CD1c-positive myeloid dendritic cell (primary cell): ENCODE results near the gene KAZN.

ENCODE experiments used
- DNase-seq: peaks from one replicate; pipeline ENCODE4 v3.0.0-alpha.2; 2016; ENCODE audit errors: extremely low spot score

The KAZN gene

DNA sequence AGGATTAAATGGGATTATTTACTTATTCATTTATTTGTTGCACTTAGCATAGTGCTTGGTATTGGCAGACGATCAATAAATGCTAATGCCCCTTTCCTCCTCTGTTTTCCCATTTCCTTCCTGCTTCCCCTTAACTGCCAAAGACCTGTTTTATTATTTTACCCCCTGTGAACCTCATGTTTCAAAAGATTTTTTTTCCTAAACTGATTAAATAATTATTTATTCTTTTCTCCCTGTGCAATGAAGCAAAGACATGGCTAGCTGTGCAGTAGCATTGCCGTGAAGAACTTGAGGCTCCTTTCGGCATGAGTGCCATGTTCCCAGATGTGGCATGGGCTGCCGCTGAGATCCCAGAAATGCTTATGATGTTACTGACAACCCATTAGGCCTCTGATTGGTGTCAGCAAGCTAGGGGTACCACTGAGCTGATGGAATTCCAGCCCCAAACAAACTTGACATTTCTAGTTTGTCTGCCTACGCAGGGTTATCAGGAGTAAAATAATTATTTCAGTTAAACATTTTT, 288.6 kb downstream of the KAZN start:
- DNase-seq: no peak

DNA sequence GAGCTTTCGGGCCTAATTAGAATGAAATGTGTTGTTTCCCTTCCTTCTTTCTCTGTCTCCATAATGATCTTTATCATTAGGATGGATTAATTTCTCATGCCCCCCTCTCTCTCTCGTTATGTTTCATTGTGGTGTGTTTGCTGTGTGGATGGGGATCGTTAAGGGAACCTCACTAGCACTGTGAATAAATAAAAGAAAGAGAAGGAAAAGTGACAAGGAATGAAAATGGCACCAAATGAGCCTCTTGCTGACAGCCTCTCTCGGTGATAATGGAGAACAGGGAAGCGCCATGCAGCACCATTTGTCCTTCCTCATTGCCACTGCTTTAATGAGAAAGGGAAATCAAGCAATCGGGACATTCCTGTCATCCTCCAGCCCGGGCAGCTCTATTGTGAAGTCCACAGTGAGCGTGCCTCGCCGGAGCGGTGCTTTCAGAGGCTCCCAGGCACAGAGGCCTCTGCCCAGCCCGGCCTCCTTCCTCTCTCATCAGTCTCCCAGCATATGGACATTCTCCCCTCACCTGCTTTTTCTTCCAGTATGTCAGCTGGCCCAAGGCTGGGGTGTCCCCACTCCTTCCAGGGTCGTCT, 289.4 kb downstream of the KAZN start:
- no peak for DNase-seq

DNA sequence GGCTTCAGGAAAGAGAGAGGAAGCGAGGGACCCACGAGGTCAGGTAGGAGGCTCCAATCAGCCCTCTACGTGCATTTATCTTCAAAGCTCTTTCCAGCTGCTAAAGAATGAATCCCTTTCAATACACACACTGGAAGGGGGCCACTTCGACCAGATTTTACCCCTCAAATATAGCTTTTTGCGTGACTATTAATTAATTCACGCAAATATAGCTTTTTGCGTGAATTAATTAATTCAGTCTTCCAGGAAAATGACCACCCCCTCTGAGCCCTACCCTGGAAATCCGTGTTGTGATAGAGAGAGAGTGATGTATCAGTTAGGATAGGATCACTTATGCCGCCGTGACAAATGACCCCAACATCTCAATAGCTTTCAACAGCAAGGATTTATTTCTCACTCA, 289.9 kb downstream of the KAZN start:
- no peak for DNase-seq

DNA sequence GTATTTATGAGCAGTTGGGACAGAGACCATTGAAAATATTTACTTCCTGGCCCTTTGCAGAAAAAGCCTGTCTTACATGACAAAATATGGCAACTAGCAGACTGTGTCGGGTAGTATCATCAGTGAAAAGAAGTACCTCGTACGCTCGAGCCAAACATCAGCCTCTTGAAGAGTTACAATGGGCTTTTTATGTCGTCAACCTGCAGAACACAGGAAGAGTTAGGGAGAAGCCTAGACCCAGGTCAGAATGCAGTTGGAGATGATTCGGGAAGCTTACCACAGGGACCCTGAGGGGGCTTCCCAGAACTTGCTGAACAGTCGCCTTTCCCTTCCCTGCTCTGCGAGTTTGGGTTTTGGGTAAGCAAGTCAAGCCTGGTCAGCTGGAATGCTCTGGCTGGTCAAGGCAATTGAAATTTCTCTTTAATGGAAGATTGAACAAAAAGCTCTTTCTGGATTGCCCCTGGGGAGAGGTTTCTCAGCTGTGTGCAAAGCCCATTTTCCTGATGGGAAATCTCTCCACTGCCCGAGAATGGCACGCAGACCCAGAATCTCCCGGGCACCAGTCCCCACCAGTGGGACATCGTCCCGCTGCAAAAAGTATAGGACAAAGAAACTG, 291.4 kb downstream of the KAZN start:
- no peak for DNase-seq

DNA sequence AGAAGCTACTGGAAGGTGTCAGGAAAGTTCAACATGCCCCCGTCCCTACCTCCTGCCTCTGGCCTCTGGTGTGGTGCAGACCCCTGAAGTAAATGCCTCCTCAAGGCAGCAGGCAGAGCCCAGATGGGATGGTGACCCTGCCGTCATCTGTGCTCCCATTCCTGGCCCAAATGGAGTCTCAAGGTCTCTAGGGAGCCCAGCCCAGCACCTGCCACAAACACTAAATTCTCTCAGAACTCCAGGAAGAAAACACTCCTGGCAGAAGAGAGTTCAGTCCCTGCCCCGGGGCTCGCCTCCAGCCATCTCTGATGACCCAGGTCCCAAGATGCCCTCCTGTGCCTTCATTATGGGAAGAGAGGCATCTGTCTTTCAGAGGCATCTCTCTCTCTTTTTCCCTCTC, 293.5 kb downstream of the KAZN start:
- DNase-seq: no peak

DNA sequence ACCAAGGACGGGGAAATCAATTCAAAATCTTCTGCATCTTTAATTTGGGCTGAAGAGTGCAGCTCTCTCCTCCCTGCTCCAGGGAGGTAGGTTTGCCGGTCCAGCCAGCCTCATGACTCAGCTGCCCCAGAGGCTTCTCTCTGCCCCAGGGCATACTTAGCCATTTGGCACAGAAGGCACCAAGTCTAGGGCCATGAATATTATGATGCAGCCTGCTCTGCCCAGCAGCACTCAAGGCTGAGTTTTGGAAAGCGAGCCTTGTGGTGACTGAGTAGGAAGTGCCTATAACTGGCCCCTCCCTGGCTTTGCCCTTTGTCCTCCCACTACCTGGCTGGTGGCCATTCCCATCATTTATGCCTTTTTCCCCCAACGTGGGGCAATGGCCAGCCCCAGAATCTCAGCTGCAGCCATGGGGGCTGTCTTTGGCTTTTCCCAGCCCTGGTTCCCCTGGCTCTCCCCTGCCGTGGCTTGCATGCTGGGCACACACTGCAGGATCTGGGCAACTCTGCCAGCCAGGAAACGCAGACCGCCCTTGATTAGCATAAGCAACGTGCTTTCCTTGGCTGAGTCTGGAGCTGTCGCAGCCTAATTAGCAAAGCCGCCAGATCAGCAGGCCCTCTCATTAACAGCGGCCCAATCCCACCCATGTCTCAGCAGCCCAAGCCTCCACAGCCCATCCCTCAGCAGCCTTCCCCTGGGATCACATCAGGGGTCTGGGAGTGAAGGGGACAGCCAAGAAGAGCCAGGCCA, 296.5 kb downstream of the KAZN start:
- DNase-seq: no peak

DNA sequence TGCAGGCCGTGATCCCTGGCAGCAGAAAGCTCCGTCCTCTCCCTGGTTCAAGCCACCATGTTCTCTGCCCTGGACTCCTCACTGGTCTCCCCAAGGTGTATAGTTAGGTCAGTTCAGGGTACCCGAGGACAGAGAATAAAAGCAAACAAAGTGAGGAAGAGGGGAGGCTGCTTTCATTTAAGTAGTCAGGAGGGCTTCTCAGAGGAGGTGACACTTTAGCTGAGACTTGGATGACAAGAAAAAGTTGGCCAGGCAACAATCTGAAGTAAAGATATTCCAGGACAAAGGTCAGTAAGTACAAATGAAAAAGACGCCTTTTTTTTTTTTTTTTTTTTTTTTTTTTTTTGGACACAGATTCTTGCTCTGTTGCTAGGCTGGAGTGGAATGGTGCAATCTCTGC, 297.2 kb downstream of the KAZN start:
- no peak for DNase-seq

DNA sequence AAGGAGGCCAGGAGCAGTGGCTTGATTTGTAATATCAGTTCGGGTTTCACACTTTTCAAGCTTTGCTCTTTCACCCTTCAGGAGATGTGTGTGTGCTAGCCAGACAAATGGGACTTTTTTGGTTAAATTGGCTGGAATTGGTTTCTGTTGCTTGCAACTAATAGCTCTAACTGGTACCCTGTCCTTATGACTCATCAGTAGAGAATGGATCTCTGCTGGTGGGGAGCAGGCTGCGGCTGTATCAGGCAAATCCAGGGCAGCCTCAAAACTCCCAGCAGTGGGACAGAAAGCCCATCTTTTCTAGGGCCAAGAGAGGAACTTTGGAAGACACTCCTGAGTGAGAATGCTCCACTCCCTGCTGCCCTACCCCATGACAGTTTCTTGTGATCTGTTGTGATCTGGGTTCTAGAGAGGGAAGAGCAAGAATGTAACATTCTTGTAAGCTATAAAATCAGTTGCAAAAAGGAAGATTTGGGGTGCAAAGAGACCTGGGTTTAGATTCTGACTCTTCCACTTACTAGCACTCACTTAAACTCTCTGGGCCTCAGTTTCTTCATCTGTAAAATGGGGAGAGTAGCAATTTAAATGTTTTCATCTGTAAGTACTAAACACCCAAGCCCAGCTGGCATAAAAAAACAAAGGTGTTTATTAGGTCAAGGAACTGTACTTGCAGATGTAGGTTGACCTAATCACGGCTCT, 298.0 kb downstream of the KAZN start:
- DNase-seq: no peak

DNA sequence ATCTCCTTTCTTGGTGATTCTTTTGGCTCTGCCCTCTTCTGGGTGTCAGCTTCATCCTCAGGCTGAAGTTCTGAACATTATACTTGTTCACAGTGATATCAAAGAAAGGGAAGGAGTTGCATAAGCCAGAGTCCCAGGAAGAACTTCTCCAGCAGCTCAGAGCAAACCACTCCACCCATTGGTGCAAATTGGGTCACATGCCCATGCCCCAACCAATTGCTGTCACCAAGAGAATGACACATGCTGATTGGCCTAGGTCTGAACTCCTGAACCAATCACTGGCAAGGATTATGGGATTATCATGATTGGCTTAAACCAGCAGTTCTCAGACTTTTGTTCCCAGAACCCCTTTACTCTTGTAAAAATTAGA, 298.6 kb downstream of the KAZN start:
- no peak for DNase-seq

DNA sequence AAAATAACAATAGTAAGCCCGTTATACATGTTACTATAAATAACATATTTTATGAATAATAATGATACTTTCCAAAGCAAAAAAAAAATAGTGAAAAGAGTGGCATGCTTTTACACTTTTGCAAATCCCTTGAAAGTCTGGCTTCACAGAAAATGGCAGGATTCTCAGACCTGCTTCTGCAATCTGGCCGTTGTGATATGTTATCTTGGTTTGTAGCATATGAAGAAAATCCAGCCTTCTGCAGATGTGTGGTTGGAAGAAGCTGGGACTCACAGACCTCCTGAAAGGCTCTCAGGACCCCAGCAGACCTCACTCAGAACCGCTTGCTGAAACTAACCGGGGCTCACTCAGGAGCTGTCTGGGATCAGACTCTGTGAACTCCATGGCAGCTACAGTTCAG, 299.1 kb downstream of the KAZN start:
- no peak for DNase-seq

DNA sequence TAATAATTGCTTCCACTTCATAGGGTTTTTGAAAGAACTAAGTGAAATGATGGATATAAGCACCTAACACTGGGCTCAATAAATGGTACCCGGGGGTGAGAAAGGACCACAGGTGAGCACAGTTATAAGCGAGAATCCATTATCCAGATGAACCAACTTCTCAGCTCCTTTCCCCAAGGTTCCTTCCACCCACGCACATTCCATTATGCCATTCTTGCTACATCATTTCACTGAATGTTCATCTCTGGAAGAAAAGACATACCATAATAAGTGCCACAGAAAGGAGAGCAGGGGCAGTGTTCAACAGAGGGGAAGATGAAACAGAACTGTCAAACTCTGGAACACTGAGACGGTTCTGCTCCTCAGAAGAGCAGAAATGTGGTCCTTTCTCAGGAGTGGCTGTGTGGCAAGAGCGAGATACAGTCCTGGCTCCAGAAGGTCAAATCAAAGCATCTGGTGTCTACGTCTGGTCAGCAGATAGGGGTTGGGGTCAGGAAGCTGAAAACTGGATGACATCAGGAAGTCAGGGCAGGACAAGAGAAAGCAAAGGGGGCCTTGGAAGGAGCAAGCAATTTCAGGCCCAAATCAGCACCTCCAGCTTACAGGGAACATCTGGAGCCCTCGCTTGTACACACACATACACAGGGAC, 299.6 kb downstream of the KAZN start:
- no peak for DNase-seq

DNA sequence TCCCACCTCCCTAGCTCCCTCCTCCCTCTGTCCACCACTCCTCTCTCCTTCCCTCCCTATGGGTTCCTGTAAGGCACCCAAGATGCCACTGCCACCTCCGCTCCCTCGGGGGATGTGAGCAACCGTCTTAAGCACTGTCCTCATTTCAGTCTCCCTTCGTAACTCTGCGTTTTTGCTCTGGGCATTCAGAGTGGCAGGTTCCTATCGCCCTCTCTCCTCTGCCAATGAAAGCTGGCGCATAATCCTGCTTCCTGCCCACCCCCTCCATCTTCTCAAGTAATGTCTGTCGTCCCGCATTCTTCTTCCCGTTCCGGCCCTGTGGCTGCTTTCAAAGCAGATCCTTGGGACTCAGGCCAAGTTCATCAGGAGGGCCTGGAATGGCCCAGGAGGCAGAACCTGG, 301.2 kb downstream of the KAZN start:
- no peak for DNase-seq

DNA sequence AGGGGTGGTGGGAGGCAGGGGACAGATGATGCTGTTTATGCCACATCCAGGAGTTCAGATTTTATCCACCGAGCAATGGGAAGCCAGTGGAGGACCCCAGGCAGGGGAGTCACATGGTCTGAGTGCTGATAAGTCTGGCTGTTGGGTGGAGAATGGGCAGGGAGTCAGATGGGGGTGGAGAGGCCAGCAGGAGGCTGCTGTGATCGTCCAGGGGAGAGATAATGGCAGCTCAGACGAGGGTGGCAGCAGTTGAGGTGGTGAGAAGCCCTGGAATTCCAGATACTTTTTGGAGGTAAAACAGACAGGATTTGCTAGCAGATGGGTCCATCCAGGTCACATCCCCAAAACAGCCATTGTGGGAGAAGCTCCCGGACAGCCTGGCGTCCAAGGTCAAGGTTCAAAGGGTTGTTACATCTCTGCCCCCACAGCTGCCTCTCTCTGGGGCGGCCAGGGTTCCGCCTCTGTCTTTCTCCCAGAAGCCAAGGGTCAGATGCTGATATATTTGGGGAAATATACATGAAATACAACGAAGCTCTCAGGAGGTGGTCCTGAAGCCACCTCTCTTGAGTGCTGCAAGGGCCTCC, 303.0 kb downstream of the KAZN start:
- no peak for DNase-seq

DNA sequence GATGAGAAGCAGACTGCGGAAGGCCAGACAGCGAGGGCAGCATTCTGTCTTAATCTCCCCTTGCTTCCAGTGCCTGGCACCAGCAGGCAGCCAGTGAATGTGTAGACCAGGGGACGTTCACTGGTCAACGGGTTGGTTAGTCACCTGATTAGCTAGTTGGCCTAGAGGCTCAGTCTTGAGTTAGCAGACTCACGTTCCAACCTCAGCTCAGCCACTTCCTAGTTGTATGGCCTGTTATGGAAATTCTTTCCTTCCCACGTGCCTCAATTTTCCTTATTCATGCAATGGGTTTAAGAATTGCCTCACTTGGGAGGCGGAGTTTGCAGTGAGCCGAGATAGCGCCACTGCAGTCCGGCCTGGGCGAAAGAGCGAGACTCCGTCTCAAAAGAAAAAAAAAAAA, 305.4 kb downstream of the KAZN start:
- DNase-seq: no peak

DNA sequence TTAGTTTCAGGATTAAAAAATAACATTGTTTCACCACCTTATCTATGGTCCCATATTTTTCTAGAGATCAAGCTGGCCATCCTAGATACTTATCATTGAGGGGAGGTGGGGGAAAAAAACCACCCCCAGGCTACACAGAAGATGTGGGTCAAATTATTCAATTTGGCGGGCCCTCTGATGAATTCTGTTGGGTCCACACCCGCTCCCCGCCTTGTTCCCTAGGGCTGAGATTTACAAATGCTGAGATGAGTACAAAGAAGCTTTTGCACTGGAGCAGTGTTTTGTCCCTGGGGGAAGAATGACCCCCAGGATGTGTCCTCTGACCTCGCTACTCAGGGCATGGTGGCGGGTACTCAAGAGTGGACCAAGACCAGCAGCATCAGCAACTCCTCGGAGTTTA, 308.2 kb downstream of the KAZN start:
- DNase-seq: no peak

DNA sequence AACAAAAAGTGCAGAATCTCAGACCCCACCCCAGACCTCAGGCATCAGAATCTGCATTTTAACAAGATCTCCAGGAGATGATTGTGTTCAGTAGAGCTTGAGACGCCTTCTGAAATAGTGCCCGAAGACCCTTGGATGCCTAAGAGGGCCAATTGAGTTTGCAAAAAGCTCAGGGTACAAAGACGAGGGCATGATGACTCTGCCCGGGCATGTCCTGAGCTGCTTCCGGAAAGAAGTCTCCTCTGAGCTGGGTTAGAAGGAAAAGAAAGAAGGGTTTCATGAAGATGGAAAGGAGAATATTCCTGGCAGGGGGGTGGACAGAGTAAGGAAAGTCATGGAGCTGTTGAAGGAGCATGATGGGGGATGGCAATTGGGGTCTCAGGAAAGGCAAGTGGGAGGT, 308.9 kb downstream of the KAZN start:
- no peak for DNase-seq

DNA sequence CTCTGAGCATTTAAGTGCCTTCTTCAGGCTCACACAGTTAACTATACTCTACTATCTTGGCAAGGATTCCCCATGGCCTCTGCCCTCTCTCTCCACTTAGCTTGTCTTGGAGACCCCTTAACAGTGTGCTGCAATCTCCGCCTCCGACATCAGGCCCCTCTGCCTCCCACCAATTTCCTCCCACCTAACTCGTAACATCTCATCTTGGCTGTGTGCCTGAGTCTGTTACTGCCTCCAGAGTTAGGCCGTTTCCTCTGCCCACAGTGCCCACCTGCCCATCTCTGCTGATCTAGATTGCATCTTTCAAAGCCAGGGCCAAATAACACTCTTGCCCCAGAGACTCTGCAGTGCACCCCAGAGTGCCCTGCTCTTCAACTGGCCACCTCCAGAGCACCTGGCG, 310.8 kb downstream of the KAZN start:
- DNase-seq: no peak

DNA sequence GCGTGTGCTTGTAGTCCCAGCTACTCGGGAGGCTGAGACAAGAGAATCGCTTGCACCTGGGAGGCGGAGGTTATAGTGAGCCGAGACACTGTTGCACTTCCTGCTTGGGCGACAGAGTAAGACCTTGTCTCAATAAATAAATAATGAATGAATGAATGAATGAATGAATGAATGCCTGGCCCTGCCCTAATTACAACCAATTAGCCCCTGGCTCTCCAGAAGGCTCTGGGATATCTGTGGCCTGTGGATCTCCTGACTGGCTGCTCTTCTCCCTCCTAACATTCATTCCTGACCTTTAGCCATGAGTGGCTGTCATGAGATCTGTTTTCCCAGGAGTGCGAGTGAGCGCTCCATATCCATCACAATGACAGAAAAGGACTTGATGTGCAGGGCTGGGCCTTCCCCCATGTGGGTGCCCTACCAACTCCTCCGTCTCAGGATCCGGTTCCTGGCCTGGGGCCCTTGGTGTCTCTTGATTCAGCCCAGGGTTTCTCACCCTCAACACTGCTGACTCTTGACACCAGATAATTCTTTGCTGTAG, 311.5 kb downstream of the KAZN start:
- no peak for DNase-seq

DNA sequence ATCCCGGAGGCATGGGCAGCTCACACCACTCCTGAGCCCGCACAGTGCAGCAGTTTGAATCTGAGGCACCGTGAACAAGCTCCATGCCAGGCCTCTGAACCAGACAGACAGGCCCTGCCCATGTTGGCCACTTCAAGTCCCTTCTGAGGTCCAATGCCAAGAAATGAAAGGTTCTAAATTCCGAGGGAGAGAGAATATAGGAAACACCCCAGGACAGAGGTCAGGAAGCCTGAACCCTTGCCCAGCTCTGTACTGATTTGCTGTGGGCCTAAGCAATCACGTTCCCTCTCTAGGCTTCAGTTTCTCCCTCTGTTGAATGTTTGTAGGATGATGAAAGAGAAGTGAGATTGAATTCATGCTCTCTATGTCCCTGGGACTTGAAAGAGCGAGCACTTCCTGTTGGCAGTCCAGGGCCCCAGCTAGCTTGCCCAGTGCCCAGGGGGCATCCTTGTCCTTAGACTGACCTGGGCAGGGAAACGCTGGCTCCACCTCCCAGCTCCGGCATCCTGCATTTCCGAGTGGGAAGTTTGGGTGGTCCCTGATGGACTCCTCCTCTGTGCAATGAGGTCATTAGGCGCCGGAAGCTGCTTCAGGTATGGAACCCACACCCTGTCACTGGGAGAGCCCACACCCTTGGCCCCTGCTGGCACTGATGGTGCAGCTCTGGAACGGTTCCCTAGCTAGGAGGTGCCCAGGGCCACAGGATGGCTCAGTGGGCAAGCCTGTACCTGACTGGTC, 312.7 kb downstream of the KAZN start:
- no peak for DNase-seq

DNA sequence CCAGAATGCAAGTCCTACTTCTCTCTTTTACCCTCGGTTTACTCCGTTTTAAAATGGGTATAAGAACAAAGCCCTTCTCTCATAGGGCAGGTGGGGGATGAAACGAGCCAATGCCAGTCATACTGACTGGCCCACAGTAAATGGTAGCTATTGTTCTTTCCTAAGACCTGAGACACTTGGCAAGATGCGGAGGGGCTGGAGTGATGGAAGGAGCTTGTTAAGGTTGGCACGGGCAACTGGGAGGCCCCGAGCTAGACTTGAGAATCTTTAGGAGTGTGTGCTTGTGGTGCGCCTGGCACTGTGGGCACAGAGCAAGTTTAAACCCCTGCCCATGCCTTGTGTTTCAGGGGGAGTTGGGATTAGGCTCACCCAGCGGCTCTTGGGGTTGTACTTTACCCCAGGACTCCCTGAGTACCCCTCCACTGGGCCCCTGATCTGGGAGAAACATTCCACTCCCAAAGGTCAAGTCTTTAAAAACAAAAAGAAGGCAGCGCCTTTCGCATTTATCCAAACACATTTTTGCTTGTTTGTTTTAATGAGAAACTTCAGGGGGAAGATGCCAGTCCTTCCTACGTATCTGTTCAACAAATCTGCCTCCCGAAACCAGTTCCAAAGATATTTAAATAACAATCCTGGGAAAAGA, 314.5 kb downstream of the KAZN start:
- DNase-seq: no peak
